PC-3 (cell line): ENCODE data around the gene TMPRSS3. TPM values are rescaled to one million over a fixed set of nuclear protein-coding genes. Genes with fewer than 3 reads are reported as not detected.
A peak's percentile ranks its signal among the peaks of the same experiment; 100 is the strongest.

ENCODE experiments used
- ATAC-seq: fragments of 200-7000 bp; cut with Tn5 transposase; 2 replicates; pipeline ENCODE4 v1.9.1; 2020; ENCODE audit warnings: mild to moderate bottlenecking, moderate library complexity
- BruUV-seq: library from RNA; stranded (reverse); fragments of 400-500 nt; replicated peaks from 2 replicates; lab custom pipeline; 2021; lab: Mats Ljungman, UMichigan
- CTCF ChIA-PET: fragments of 300-600 bp; sonication (Branson Sonifier 250); formaldehyde crosslinking; loops from one replicate; lab custom pipeline; 2022; ENCODE audit warnings: antibody characterized with exemption; lab: Charles Lee
- POLR2A ChIA-PET: fragments of 300-600 bp; sonication (Branson Sonifier 250); formaldehyde crosslinking; loops from one replicate; lab custom pipeline; 2022; ENCODE audit warnings: antibody characterized with exemption; ENCODE audit not compliant: unreplicated experiment; lab: Charles Lee
- DNase-seq: peaks from one replicate; pipeline ENCODE4 v3.0.0-alpha.2; 2015
- H2AFZ ChIP-seq: fragments of 300-600 bp; sonication (generic); 2 replicates; pipeline ENCODE4 v1.6.0; 2016; ENCODE audit warnings: antibody characterized with exemption, low read length
- H3F3A ChIP-seq: fragments of 300-600 bp; sonication (generic); one replicate; pipeline ENCODE4 v1.6.0; 2017; ENCODE audit warnings: antibody characterized with exemption, low read length, control low read depth, mild to moderate bottlenecking; ENCODE audit not compliant: unreplicated experiment
- H3K27ac ChIP-seq: fragments of 300-600 bp; sonication (generic); 2 replicates; pipeline ENCODE4 v1.5.1; 2016; ENCODE audit warnings: mild to moderate bottlenecking, low read length
- H3K27me3 ChIP-seq: fragments of 300-600 bp; sonication (generic); 2 replicates; pipeline ENCODE4 v1.6.1; 2016; ENCODE audit warnings: low read length, mixed read lengths
- H3K36me3 ChIP-seq: fragments of 300-600 bp; sonication (generic); 2 replicates; pipeline ENCODE4 v1.6.1; 2016; ENCODE audit warnings: low read depth, mixed run types, low read length, mixed read lengths
- H3K4me1 ChIP-seq: fragments of 300-600 bp; sonication (generic); 2 replicates; pipeline ENCODE4 v1.5.1; 2016; ENCODE audit warnings: low read length; ENCODE audit not compliant: insufficient read depth
- H3K4me2 ChIP-seq: fragments of 300-600 bp; sonication (generic); 2 replicates; pipeline ENCODE4 v1.6.0; 2016; ENCODE audit warnings: low read length
- H3K4me3 ChIP-seq: fragments of 300-600 bp; sonication (generic); 2 replicates; pipeline ENCODE4 v1.5.1; 2016; ENCODE audit warnings: mild to moderate bottlenecking, low read length, mixed read lengths
- H3K79me2 ChIP-seq: fragments of 300-600 bp; sonication (generic); 2 replicates; pipeline ENCODE4 v1.6.1; 2017; ENCODE audit warnings: low read length, mixed read lengths
- H3K9ac ChIP-seq: fragments of 300-600 bp; sonication (generic); 2 replicates; pipeline ENCODE4 v1.6.0; 2016; ENCODE audit warnings: mild to moderate bottlenecking, low read length
- H3K9me2 ChIP-seq: fragments of 300-600 bp; sonication (generic); replicated peaks from 2 replicates; pipeline ENCODE4 v1.6.1; 2016; ENCODE audit warnings: mixed run types, low read length, mixed read lengths
- H3K9me3 ChIP-seq: fragments of 300-600 bp; sonication (generic); 2 replicates; pipeline ENCODE4 v1.6.1; 2016; ENCODE audit warnings: low read length, mixed read lengths
- H4K20me1 ChIP-seq: fragments of 300-600 bp; sonication (generic); 2 replicates; pipeline ENCODE4 v1.6.1; 2016; ENCODE audit warnings: low read length, mixed read lengths
- CTCF ChIP-seq: fragments of 300-600 bp; sonication (generic); conservative IDR thresholded peaks from 2 replicates; pipeline ENCODE4 v1.5.1; 2017; ENCODE audit warnings: antibody characterized with exemption, low read depth, mild to moderate bottlenecking, low read length
- EZH2 ChIP-seq: fragments of 300-600 bp; sonication (generic); IDR thresholded peaks from one replicate; pipeline ENCODE4 v1.6.1; 2017; ENCODE audit warnings: antibody characterized with exemption, mild to moderate bottlenecking, low read length; ENCODE audit not compliant: unreplicated experiment
- EZH2phosphoT487 ChIP-seq: fragments of 300-600 bp; sonication (generic); IDR thresholded peaks from 2 replicates; pipeline ENCODE4 v1.6.1; 2018; ENCODE audit warnings: mild to moderate bottlenecking, antibody characterized with exemption, low read length, borderline replicate concordance
- intact Hi-C: fragments of 100-400 bp; cut with micrococcal nuclease; formaldehyde crosslinking; loops from 2 replicates; pipeline ENCODE4 v1.9.0; 2023
- total RNA-seq: library from RNA; depleted of rRNA; stranded (reverse); fragments of >200 nt; gene quantifications from 2 replicates; pipeline ENCODE4 v1.2.3, GENCODE V29; 2014

Gene TMPRSS3
- total RNA-seq, 1 experiment from 2014 or later = not detected

GRCh38 chr21:42405064-42406013 is 9.5 kb upstream of the TMPRSS3 start:
- DNase-seq (no peak), ATAC-seq (no peak)
- Histone ChIP-seq H3K4me3 (no peak overlapping the region), H3K9me3 (no peaks in the 10 kb centered on the region), H3K27me3 (no peaks in the 10 kb centered on the region), H3K27ac (no peak overlapping the region), H3K36me3 (no peaks in the 10 kb centered on the region), H3K4me2 (no peak overlapping the region), H3K9me2 (no peaks in the 10 kb centered on the region), H3F3A (no peaks in the 10 kb centered on the region), H2AFZ (no peak overlapping the region), H3K79me2 (no peaks in the 10 kb centered on the region), H3K4me1 (peaks cover 17% of the 10 kb centered on the region), H3K9ac (no peak overlapping the region), H4K20me1 (no peaks in the 10 kb centered on the region)
- BruUV-seq = no TSS peak
- intact Hi-C loops = no loop called here
- POLR2A ChIA-PET = interaction anchor here (0.7 kb wide), 1 partner anchor 113 kb away, joined by 4 read pairs; no protein-coding TSS in a partner anchor
- CTCF ChIA-PET = no interaction called here
- TF ChIP-seq EZH2 = no peak
- no peak for TF ChIP-seq CTCF
- no peak for TF ChIP-seq EZH2phosphoT487

GRCh38 chr21:42404539-42404938 is 8.7 kb upstream of the TMPRSS3 start:
- no peaks in the 10 kb centered on the region for H4K20me1 ChIP-seq
- intact Hi-C loops = loop anchor here (5.0 kb wide), 1 partner anchor 113 kb away; no protein-coding TSS in a partner anchor
- no peak overlapping the region for H2AFZ ChIP-seq
- no peak overlapping the region for H3K4me3 ChIP-seq
- DNase-seq (no peak), ATAC-seq (no peak)
- H3K9ac ChIP-seq = no peak overlapping the region
- H3K36me3 ChIP-seq = no peaks in the 10 kb centered on the region
- no peak for TF ChIP-seq CTCF
- H3K4me1 ChIP-seq = peaks cover 19% of the 10 kb centered on the region
- no peaks in the 10 kb centered on the region for H3K9me2 ChIP-seq
- H3K4me2 ChIP-seq = no peak overlapping the region
- H3K79me2 ChIP-seq = no peaks in the 10 kb centered on the region
- H3K27ac ChIP-seq = peak overlapping the region; percentile 60; the same call in 1 of the 2 replicates
- ChIA-PET CTCF (no interaction called here), POLR2A (interaction anchor here (0.5 kb wide), 1 partner anchor 17 kb away, joined by 5 read pairs; no protein-coding TSS in a partner anchor)
- no peaks in the 10 kb centered on the region for H3K27me3 ChIP-seq
- no peaks in the 10 kb centered on the region for H3K9me3 ChIP-seq
- no peaks in the 10 kb centered on the region for H3F3A ChIP-seq
- BruUV-seq = no TSS peak
